WTC11 (cell line): ENCODE data around the gene SRSF11.

Experiments used
- JUN ChIP-seq: sonication (generic); formaldehyde crosslinking; IDR thresholded peaks from 2 replicates; pipeline ENCODE4 v1.8.0; 2023; ENCODE audit warnings: mild to moderate bottlenecking, missing genetic modification reagents
- MYBL2 ChIP-seq: sonication (generic); formaldehyde crosslinking; IDR thresholded peaks from 2 replicates; pipeline ENCODE4 v1.8.1; 2023; ENCODE audit warnings: mild to moderate bottlenecking, moderate library complexity, missing genetic modification reagents
- NR1H2 ChIP-seq: sonication (generic); formaldehyde crosslinking; IDR thresholded peaks from 2 replicates; pipeline ENCODE4 v1.9.0; 2021; ENCODE audit warnings: mild to moderate bottlenecking, moderate library complexity, missing genetic modification reagents
- RELA ChIP-seq: sonication (generic); formaldehyde crosslinking; IDR thresholded peaks from 2 replicates; pipeline ENCODE4 v1.8.1; 2022; ENCODE audit warnings: missing genetic modification reagents, mild to moderate bottlenecking, borderline replicate concordance
- ZBTB21 ChIP-seq: sonication (generic); formaldehyde crosslinking; IDR thresholded peaks from 2 replicates; pipeline ENCODE4 v1.8.1; 2023; ENCODE audit warnings: mild to moderate bottlenecking, missing genetic modification reagents, borderline replicate concordance
- ZBTB43 ChIP-seq: sonication (generic); formaldehyde crosslinking; IDR thresholded peaks from 2 replicates; pipeline ENCODE4 v1.8.1; 2023; ENCODE audit warnings: mild to moderate bottlenecking, missing genetic modification reagents
- TF ChIP-seq, protein P1 (sequence below): fragments of 200-600 bp; IDR thresholded peaks from 2 replicates; pipeline ENCODE4 v1.8.0; 2022; ENCODE audit warnings: antibody characterized with exemption
- TF ChIP-seq, protein P2 (sequence below): fragments of 250-450 bp; sonication (Bioruptor Pico); IDR thresholded peaks from 2 replicates; pipeline ENCODE4 v1.9.0; 2021; ENCODE audit warnings: mild to moderate bottlenecking
- TF ChIP-seq, protein P3 (sequence below): sonication (generic); formaldehyde crosslinking; IDR thresholded peaks from 2 replicates; pipeline ENCODE4 v1.8.0; 2022; ENCODE audit warnings: mild to moderate bottlenecking, missing genetic modification reagents
- TF ChIP-seq, protein P4 (sequence below): sonication (generic); formaldehyde crosslinking; IDR thresholded peaks from 2 replicates; pipeline ENCODE4 v1.8.1; 2023; ENCODE audit warnings: mild to moderate bottlenecking, missing genetic modification reagents, moderate library complexity
- TF ChIP-seq, protein P5 (sequence below): sonication (generic); formaldehyde crosslinking; IDR thresholded peaks from 2 replicates; pipeline ENCODE4 v1.8.1; 2022; ENCODE audit warnings: low read depth, mild to moderate bottlenecking, moderate library complexity, missing genetic modification reagents, borderline replicate concordance

DNA sequence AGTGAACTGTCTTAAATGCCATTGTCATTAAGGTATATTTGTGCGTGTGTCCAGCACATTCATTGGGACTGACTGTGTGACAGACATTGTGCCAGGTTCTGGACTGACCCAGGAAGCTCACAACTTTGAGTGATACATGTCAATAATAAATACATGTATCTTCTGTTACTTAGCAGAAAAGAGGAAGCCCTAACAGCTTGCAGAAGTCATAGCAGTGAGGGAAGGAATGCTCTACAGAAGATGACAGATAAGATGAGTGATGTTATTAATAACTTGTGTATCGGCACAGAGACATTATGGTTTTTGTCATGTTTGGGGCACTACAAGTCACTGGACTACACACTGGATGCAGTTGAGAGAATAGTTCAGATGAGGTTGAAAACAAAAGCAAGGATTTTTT, 1.2 kb upstream of the SRSF11 start:
- TF ChIP-seq, protein P1, sequence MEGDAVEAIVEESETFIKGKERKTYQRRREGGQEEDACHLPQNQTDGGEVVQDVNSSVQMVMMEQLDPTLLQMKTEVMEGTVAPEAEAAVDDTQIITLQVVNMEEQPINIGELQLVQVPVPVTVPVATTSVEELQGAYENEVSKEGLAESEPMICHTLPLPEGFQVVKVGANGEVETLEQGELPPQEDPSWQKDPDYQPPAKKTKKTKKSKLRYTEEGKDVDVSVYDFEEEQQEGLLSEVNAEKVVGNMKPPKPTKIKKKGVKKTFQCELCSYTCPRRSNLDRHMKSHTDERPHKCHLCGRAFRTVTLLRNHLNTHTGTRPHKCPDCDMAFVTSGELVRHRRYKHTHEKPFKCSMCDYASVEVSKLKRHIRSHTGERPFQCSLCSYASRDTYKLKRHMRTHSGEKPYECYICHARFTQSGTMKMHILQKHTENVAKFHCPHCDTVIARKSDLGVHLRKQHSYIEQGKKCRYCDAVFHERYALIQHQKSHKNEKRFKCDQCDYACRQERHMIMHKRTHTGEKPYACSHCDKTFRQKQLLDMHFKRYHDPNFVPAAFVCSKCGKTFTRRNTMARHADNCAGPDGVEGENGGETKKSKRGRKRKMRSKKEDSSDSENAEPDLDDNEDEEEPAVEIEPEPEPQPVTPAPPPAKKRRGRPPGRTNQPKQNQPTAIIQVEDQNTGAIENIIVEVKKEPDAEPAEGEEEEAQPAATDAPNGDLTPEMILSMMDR, result no peak
- TF ChIP-seq, protein P2, sequence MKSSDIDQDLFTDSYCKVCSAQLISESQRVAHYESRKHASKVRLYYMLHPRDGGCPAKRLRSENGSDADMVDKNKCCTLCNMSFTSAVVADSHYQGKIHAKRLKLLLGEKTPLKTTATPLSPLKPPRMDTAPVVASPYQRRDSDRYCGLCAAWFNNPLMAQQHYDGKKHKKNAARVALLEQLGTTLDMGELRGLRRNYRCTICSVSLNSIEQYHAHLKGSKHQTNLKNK (CRISPR knock-in tag), result no peak
- TF ChIP-seq NR1H2, result no peak
- TF ChIP-seq, protein P3, sequence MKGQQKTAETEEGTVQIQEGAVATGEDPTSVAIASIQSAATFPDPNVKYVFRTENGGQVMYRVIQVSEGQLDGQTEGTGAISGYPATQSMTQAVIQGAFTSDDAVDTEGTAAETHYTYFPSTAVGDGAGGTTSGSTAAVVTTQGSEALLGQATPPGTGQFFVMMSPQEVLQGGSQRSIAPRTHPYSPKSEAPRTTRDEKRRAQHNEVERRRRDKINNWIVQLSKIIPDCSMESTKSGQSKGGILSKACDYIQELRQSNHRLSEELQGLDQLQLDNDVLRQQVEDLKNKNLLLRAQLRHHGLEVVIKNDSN, result no peak
- TF ChIP-seq JUN (CRISPR knock-in tag), result no peak
- TF ChIP-seq, protein P4, sequence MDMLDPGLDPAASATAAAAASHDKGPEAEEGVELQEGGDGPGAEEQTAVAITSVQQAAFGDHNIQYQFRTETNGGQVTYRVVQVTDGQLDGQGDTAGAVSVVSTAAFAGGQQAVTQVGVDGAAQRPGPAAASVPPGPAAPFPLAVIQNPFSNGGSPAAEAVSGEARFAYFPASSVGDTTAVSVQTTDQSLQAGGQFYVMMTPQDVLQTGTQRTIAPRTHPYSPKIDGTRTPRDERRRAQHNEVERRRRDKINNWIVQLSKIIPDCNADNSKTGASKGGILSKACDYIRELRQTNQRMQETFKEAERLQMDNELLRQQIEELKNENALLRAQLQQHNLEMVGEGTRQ (CRISPR knock-in tag), result no peak
- TF ChIP-seq, protein P5, sequence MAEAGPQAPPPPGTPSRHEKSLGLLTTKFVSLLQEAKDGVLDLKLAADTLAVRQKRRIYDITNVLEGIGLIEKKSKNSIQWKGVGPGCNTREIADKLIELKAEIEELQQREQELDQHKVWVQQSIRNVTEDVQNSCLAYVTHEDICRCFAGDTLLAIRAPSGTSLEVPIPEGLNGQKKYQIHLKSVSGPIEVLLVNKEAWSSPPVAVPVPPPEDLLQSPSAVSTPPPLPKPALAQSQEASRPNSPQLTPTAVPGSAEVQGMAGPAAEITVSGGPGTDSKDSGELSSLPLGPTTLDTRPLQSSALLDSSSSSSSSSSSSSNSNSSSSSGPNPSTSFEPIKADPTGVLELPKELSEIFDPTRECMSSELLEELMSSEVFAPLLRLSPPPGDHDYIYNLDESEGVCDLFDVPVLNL (CRISPR knock-in tag), result no peak
- no peak for TF ChIP-seq MYBL2 (CRISPR knock-in tag)
- no peak for TF ChIP-seq ZBTB43 (CRISPR knock-in tag)
- no peak for TF ChIP-seq ZBTB21 (CRISPR knock-in tag)
- TF ChIP-seq RELA (CRISPR knock-in tag), result no peak
